Activated CD8-positive, alpha-beta memory T cell treated with anti-CD3 and anti-CD28 coated beads, Interleukin-2, amount 50 U/mL, for 1 hour (primary cell): Measurements from ENCODE around the gene OGFR.

Source experiments
- DNase-seq: peaks from one replicate; pipeline ENCODE4 v3.0.0-alpha.2; 2020; ENCODE audit errors: extremely low read depth

The OGFR gene

GRCh38 chr20:62804627-62805154, at the start of gene OGFR:
TSS of gene OGFR (plus strand) at chr20:62804835. CDS start at chr20:62804860, 25 bp downstream.
- no peak for DNase-seq

GRCh38 chr20:62754991-62755356, 49.7 kb upstream of the OGFR start:
- no peak for DNase-seq

GRCh38 chr20:62755817-62756724, 48.6 kb upstream of the OGFR start:
- no peak for DNase-seq

- DNase-seq, result no peak
Measured at GRCh38 chr20:62758226-62758912, 46.3 kb upstream of the OGFR start.

GRCh38 chr20:62759981-62760431, 44.6 kb upstream of the OGFR start:
- DNase-seq, result no peak

GRCh38 chr20:62760471-62760855, 44.2 kb upstream of the OGFR start:
- no peak for DNase-seq

GRCh38 chr20:62760856-62761758, 43.5 kb upstream of the OGFR start:
- DNase-seq, result no peak

GRCh38 chr20:62761759-62762131, 42.9 kb upstream of the OGFR start:
- no peak for DNase-seq

GRCh38 chr20:62762376-62762775, 42.3 kb upstream of the OGFR start:
- DNase-seq, result no peak

- DNase-seq, result no peak
Measured at GRCh38 chr20:62762801-62763368, 41.8 kb upstream of the OGFR start.

GRCh38 chr20:62763404-62763803, 41.2 kb upstream of the OGFR start:
- DNase-seq, result no peak

GRCh38 chr20:62764156-62764935, 40.3 kb upstream of the OGFR start:
- DNase-seq, result no peak

GRCh38 chr20:62765021-62765420, 39.6 kb upstream of the OGFR start:
- no peak for DNase-seq

GRCh38 chr20:62765432-62766070, 39.1 kb upstream of the OGFR start:
- no peak for DNase-seq

GRCh38 chr20:62766071-62766450, 38.6 kb upstream of the OGFR start:
- DNase-seq, result no peak

- no peak for DNase-seq
Measured at GRCh38 chr20:62766716-62767115, 37.9 kb upstream of the OGFR start.

- no peak for DNase-seq
Measured at GRCh38 chr20:62768234-62768546, 36.4 kb upstream of the OGFR start.

GRCh38 chr20:62768551-62769287, 35.9 kb upstream of the OGFR start:
- DNase-seq, result no peak

GRCh38 chr20:62769346-62770071, 35.1 kb upstream of the OGFR start:
- DNase-seq, result no peak
